WTC11 (cell line): ENCODE results near the gene BANK1. TPM values are rescaled to one million over a fixed set of nuclear protein-coding genes. Genes with fewer than 3 reads are reported as not detected.

ENCODE experiments used
- ATAC-seq: fragments of 200-7000 bp; cut with Tn5 transposase; 2 replicates; pipeline ENCODE4 v1.10.0; 2021; ENCODE audit warnings: mild to moderate bottlenecking, moderate library complexity
- CTCF ChIA-PET: fragments of 300-600 bp; sonication (Branson Sonifier 250); formaldehyde crosslinking; loops from one replicate; lab custom pipeline; 2021; ENCODE audit warnings: antibody characterized with exemption; lab: Charles Lee
- POLR2A ChIA-PET: fragments of 350-600 bp; sonication (Branson Sonifier 250); formaldehyde crosslinking; loops from one replicate; lab custom pipeline; 2021; ENCODE audit warnings: antibody characterized with exemption; lab: Charles Lee
- DNase-seq: peaks from one replicate; pipeline ENCODE4 v3.0.0; 2021; ENCODE audit warnings: low spot score
- H3K27ac Mint-ChIP-seq: 2 replicates; pipeline ENCODE4 v1.8.0; 2021; ENCODE audit warnings: mixed read lengths
- H3K27me3 Mint-ChIP-seq: 2 replicates; pipeline ENCODE4 v1.8.0; 2021; ENCODE audit warnings: low read depth, mild to moderate bottlenecking, moderate library complexity, mixed read lengths
- H3K36me3 Mint-ChIP-seq: 2 replicates; pipeline ENCODE4 v1.8.0; 2021; ENCODE audit warnings: mixed read lengths
- H3K4me1 Mint-ChIP-seq: 2 replicates; pipeline ENCODE4 v1.8.0; 2022; ENCODE audit warnings: mixed read lengths
- H3K4me3 Mint-ChIP-seq: 2 replicates; pipeline ENCODE4 v1.8.0; 2021; ENCODE audit warnings: mild to moderate bottlenecking, moderate library complexity, mixed read lengths
- H3K9me3 Mint-ChIP-seq: 2 replicates; pipeline ENCODE4 v1.8.0; 2021; ENCODE audit warnings: mixed read lengths
- ATF6 ChIP-seq: sonication (generic); formaldehyde crosslinking; IDR thresholded peaks from 2 replicates; pipeline ENCODE4 v1.8.1; 2023; ENCODE audit warnings: mild to moderate bottlenecking, missing genetic modification reagents
- CBFB ChIP-seq: sonication (generic); formaldehyde crosslinking; IDR thresholded peaks from 2 replicates; pipeline ENCODE4 v1.8.1; 2022; ENCODE audit warnings: mild to moderate bottlenecking, low read depth, missing genetic modification reagents
- FOXK1 ChIP-seq: sonication (generic); formaldehyde crosslinking; IDR thresholded peaks from 2 replicates; pipeline ENCODE4 v1.8.0; 2022; ENCODE audit warnings: mild to moderate bottlenecking, moderate library complexity, missing genetic modification reagents
- GABPB1 ChIP-seq: sonication (generic); formaldehyde crosslinking; IDR thresholded peaks from 2 replicates; pipeline ENCODE4 v1.8.1; 2023; ENCODE audit warnings: mild to moderate bottlenecking, missing genetic modification reagents
- KAT7 ChIP-seq: sonication (generic); formaldehyde crosslinking; IDR thresholded peaks from 2 replicates; pipeline ENCODE4 v1.8.1; 2023; ENCODE audit warnings: missing genetic modification reagents, mild to moderate bottlenecking, borderline replicate concordance
- MYBL2 ChIP-seq: sonication (generic); formaldehyde crosslinking; IDR thresholded peaks from 2 replicates; pipeline ENCODE4 v1.8.1; 2023; ENCODE audit warnings: mild to moderate bottlenecking, moderate library complexity, missing genetic modification reagents
- SMAD3 ChIP-seq: sonication (generic); formaldehyde crosslinking; IDR thresholded peaks from 2 replicates; pipeline ENCODE4 v1.8.0; 2022; ENCODE audit warnings: missing genetic modification reagents, mild to moderate bottlenecking, borderline replicate concordance
- SMAD4 ChIP-seq: sonication (generic); formaldehyde crosslinking; IDR thresholded peaks from 2 replicates; pipeline ENCODE4 v1.8.0; 2022; ENCODE audit warnings: mild to moderate bottlenecking, missing genetic modification reagents
- SOX15 ChIP-seq: fragments of 250-450 bp; sonication (Bioruptor Pico); IDR thresholded peaks from 2 replicates; pipeline ENCODE4 v1.9.0; 2021; ENCODE audit warnings: mild to moderate bottlenecking
- TCF7 ChIP-seq: sonication (generic); formaldehyde crosslinking; IDR thresholded peaks from 2 replicates; pipeline ENCODE4 v1.8.0; 2022; ENCODE audit warnings: mild to moderate bottlenecking, low read depth, missing genetic modification reagents, moderate library complexity
- ZBTB21 ChIP-seq: sonication (generic); formaldehyde crosslinking; IDR thresholded peaks from 2 replicates; pipeline ENCODE4 v1.8.1; 2023; ENCODE audit warnings: mild to moderate bottlenecking, missing genetic modification reagents, borderline replicate concordance
- ZNF232 ChIP-seq: sonication (generic); formaldehyde crosslinking; IDR thresholded peaks from 2 replicates; pipeline ENCODE4 v1.8.0; 2022; ENCODE audit warnings: mild to moderate bottlenecking, missing genetic modification reagents
- ZNF317 ChIP-seq: sonication (generic); formaldehyde crosslinking; IDR thresholded peaks from 2 replicates; pipeline ENCODE4 v1.8.1; 2023; ENCODE audit warnings: low read depth, mild to moderate bottlenecking, moderate library complexity, missing genetic modification reagents, borderline replicate concordance
- ZNF396 ChIP-seq: fragments of 250-450 bp; sonication (Bioruptor Pico); IDR thresholded peaks from 2 replicates; pipeline ENCODE4 v1.8.0; 2021; ENCODE audit warnings: mild to moderate bottlenecking, moderate library complexity, borderline replicate concordance
- ZNF671 ChIP-seq: fragments of 250-450 bp; sonication (Bioruptor Pico); IDR thresholded peaks from 2 replicates; pipeline ENCODE4 v1.8.0; 2021; ENCODE audit warnings: mild to moderate bottlenecking
- total RNA-seq: library from RNA; stranded (reverse); gene quantifications from 3 replicates; pipeline ENCODE4 v1.2.3, GENCODE V29; 2021
- TF ChIP-seq, protein P1 (sequence below): sonication (generic); formaldehyde crosslinking; IDR thresholded peaks from 2 replicates; pipeline ENCODE4 v1.8.1; 2022; ENCODE audit warnings: mild to moderate bottlenecking, missing genetic modification reagents, moderate library complexity, borderline replicate concordance
- TF ChIP-seq, protein P2 (sequence below): fragments of 200-600 bp; IDR thresholded peaks from 2 replicates; pipeline ENCODE4 v1.8.0; 2022; ENCODE audit warnings: antibody characterized with exemption
- TF ChIP-seq, protein P3 (sequence below): sonication (generic); formaldehyde crosslinking; IDR thresholded peaks from 2 replicates; pipeline ENCODE4 v1.8.1; 2023; ENCODE audit warnings: mild to moderate bottlenecking, moderate library complexity, missing genetic modification reagents

The BANK1 gene
- total RNA-seq, 1 experiment from 2014 or later: 0.68 TPM

- H3K4me3 Mint-ChIP-seq: no peak overlapping the region
- H3K36me3 Mint-ChIP-seq: no peaks in the 10 kb centered on the region
- ATAC-seq: no peak
- DNase-seq: no peak
- H3K9me3 Mint-ChIP-seq: peaks cover 16% of the 10 kb centered on the region
- H3K27me3 Mint-ChIP-seq: no peaks in the 10 kb centered on the region
- H3K27ac Mint-ChIP-seq: no peak overlapping the region
- H3K4me1 Mint-ChIP-seq: no peaks in the 10 kb centered on the region
- no peak for TF ChIP-seq TCF7
- no peak for TF ChIP-seq FOXK1 (CRISPR knock-in tag)
- no peak for TF ChIP-seq ZNF317 (CRISPR knock-in tag)
- TF ChIP-seq, protein P1, sequence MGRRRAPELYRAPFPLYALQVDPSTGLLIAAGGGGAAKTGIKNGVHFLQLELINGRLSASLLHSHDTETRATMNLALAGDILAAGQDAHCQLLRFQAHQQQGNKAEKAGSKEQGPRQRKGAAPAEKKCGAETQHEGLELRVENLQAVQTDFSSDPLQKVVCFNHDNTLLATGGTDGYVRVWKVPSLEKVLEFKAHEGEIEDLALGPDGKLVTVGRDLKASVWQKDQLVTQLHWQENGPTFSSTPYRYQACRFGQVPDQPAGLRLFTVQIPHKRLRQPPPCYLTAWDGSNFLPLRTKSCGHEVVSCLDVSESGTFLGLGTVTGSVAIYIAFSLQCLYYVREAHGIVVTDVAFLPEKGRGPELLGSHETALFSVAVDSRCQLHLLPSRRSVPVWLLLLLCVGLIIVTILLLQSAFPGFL (CRISPR knock-in tag): no peak
- no peak for TF ChIP-seq GABPB1 (CRISPR knock-in tag)
- no peak for TF ChIP-seq ATF6 (CRISPR knock-in tag)
- TF ChIP-seq ZNF396 (CRISPR knock-in tag): no peak
- no peak for TF ChIP-seq KAT7 (CRISPR knock-in tag)
- no peak for TF ChIP-seq ZNF232
- no peak for TF ChIP-seq MYBL2 (CRISPR knock-in tag)
- TF ChIP-seq, protein P2, sequence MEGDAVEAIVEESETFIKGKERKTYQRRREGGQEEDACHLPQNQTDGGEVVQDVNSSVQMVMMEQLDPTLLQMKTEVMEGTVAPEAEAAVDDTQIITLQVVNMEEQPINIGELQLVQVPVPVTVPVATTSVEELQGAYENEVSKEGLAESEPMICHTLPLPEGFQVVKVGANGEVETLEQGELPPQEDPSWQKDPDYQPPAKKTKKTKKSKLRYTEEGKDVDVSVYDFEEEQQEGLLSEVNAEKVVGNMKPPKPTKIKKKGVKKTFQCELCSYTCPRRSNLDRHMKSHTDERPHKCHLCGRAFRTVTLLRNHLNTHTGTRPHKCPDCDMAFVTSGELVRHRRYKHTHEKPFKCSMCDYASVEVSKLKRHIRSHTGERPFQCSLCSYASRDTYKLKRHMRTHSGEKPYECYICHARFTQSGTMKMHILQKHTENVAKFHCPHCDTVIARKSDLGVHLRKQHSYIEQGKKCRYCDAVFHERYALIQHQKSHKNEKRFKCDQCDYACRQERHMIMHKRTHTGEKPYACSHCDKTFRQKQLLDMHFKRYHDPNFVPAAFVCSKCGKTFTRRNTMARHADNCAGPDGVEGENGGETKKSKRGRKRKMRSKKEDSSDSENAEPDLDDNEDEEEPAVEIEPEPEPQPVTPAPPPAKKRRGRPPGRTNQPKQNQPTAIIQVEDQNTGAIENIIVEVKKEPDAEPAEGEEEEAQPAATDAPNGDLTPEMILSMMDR: no peak
- TF ChIP-seq ZNF671 (CRISPR knock-in tag): no peak
- no peak for TF ChIP-seq SOX15 (CRISPR knock-in tag)
- no peak for TF ChIP-seq SMAD3 (CRISPR knock-in tag)
- no peak for TF ChIP-seq SMAD4
- TF ChIP-seq ZBTB21 (CRISPR knock-in tag): no peak
- ChIA-PET CTCF (no interaction called here), POLR2A (no interaction called here)
Observed at GRCh38 chr4:101993842-101994775, 203.6 kb downstream of the BANK1 start.

DNA sequence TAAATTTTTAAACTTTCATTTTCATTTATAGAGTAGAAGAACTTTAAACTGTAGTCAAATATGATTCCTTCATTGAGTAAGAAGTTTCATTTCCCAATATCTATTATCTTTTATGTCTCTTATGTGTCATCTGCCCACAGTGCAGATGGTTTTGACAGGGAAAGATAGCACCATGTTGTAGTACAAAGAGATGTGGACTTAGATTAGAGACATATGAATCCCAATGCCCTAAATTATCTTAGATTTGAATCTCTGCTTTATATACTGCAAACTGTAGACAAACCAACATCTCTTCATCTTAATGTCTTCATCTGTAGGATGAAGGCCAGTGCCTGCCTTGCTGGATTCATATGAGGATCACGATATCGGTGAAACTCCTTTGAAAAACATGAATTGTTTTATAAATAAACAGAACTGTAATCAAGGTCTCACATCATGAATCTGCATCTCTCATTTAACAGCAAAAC lies 217.5 kb downstream of the BANK1 start:
- CTCF ChIA-PET: no interaction called here

More for the DNA sequence above, 217.5 kb downstream of the BANK1 start:
- Mint-ChIP-seq H3K27me3 (no peaks in the 10 kb centered on the region), H3K4me1 (0 out of 2 replicates have a peak, but pooled peaks cover 2% of the 10 kb centered on the region), H3K27ac (no peak overlapping the region), H3K9me3 (no peaks in the 10 kb centered on the region), H3K36me3 (no peaks in the 10 kb centered on the region), H3K4me3 (no peak overlapping the region)
- DNase-seq: no peak
- no peak for ATAC-seq
- POLR2A ChIA-PET: no interaction called here
- TF ChIP-seq, protein P3, sequence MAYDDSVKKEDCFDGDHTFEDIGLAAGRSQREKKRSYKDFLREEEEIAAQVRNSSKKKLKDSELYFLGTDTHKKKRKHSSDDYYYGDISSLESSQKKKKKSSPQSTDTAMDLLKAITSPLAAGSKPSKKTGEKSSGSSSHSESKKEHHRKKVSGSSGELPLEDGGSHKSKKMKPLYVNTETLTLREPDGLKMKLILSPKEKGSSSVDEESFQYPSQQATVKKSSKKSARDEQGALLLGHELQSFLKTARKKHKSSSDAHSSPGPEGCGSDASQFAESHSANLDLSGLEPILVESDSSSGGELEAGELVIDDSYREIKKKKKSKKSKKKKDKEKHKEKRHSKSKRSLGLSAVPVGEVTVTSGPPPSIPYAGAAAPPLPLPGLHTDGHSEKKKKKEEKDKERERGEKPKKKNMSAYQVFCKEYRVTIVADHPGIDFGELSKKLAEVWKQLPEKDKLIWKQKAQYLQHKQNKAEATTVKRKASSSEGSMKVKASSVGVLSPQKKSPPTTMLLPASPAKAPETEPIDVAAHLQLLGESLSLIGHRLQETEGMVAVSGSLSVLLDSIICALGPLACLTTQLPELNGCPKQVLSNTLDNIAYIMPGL (CRISPR knock-in tag): no peak
- no peak for TF ChIP-seq CBFB
- TF ChIP-seq, all 79 proteins: peak for 0
